ENCODE results near the gene FBXO10.

Gene FBXO10

GRCh38 chr9:37464006-37464405, 112.2 kb downstream of the FBXO10 start:
- no peaks in the 10 kb centered on the region for H3K27me3 ChIP-seq (ENCODE audit: control insufficient read depth in 1 of 2, insufficient read depth in 2 of 2, low read length in 2 of 2)
- peaks cover 26% of the 10 kb centered on the region for H3K4me1 ChIP-seq (ENCODE audit: control insufficient read depth, insufficient read depth, low read length)
- no peaks in the 10 kb centered on the region for H3K36me3 ChIP-seq (ENCODE audit: control insufficient read depth in 2 of 2, insufficient read depth in 2 of 2, low read length in 2 of 2)
- H3K27ac ChIP-seq (ENCODE audit: low read length): peak overlapping the region; percentile 96
- H3K4me3 ChIP-seq (ENCODE audit: low read length in 2 of 2): peak overlapping the region; percentile 95 to 99
- H3K9ac ChIP-seq (ENCODE audit: low read length in 2 of 2): peak overlapping the region; percentile 97 to 99
- H3K9me3 ChIP-seq (ENCODE audit: control insufficient read depth in 2 of 2, low read length in 2 of 2): no peaks in the 10 kb centered on the region

Data from stomach smooth muscle (tissue), 2 donors.